ENCODE measurements around the gene SNX27. TPM values are rescaled to one million over a fixed set of nuclear protein-coding genes. Genes with fewer than 3 reads are reported as not detected.
"Not testable (repeated sequence)": the region's sequence is repeated elsewhere in the genome, so short reads cannot be mapped to it uniquely, and the experiment has no call there.

SNX27 gene
- total and polyA plus RNA-seq, 2 donors: 6.5 to 9.2 TPM

GRCh38 chr1:151612501-151613281, 841 bp downstream of the SNX27 start:
- H3K4me3 ChIP-seq (ENCODE audit: low read length in 2 of 2): peak overlapping the region; percentile 61 to 79
- peaks cover 0 to 5% of the 10 kb centered on the region in 2 donors for H3K27me3 ChIP-seq (ENCODE audit: control insufficient read depth in 2 of 2, insufficient read depth in 1 of 2, low read length in 1 of 2)
- H3K9me3 ChIP-seq (ENCODE audit: control insufficient read depth in 2 of 2, insufficient read depth in 1 of 2, low read length in 1 of 2): no peaks in the 10 kb centered on the region
- no peaks in the 10 kb centered on the region for H3K36me3 ChIP-seq (ENCODE audit: control insufficient read depth in 2 of 2, insufficient read depth in 2 of 2, low read length in 1 of 2)
- DNase-seq (ENCODE audit: low read depth in 6 of 9, low spot score in 9 of 9): peak in 5 of 9 donors; percentile 24 to 61 (median 29)
- WGBS: 3% methylated on average over 44 of the region's 44 CpGs
- peak overlapping the region in 1 of 2 donors; percentile 91 for H3K27ac ChIP-seq (ENCODE audit: low read depth in 1 of 2, low read length in 1 of 2)
- H3K4me1 ChIP-seq (ENCODE audit: control insufficient read depth in 2 of 2, insufficient read depth in 2 of 2, low read length in 2 of 2): peaks cover 5 to 12% of the 10 kb centered on the region in 2 donors

GRCh38 chr1:151613282-151613780, 1.5 kb downstream of the SNX27 start:
- H3K27ac ChIP-seq (ENCODE audit: low read depth in 1 of 2, low read length in 1 of 2): no peak overlapping the region
- no peaks in the 10 kb centered on the region for H3K36me3 ChIP-seq (ENCODE audit: control insufficient read depth in 2 of 2, insufficient read depth in 2 of 2, low read length in 1 of 2)
- WGBS: 77% methylated on average over 9 of the region's 9 CpGs
- peaks cover 5 to 12% of the 10 kb centered on the region in 2 donors for H3K4me1 ChIP-seq (ENCODE audit: control insufficient read depth in 2 of 2, insufficient read depth in 2 of 2, low read length in 2 of 2)
- peak overlapping the region; percentile 61 to 79 for H3K4me3 ChIP-seq (ENCODE audit: low read length in 2 of 2)
- H3K27me3 ChIP-seq (ENCODE audit: control insufficient read depth in 2 of 2, insufficient read depth in 1 of 2, low read length in 1 of 2): peaks cover 0 to 2% of the 10 kb centered on the region in 2 donors
- peak in 4 of 9 donors; percentile 2 to 34 (median 14) for DNase-seq (ENCODE audit: low read depth in 6 of 9, low spot score in 9 of 9)
- no peaks in the 10 kb centered on the region for H3K9me3 ChIP-seq (ENCODE audit: control insufficient read depth in 2 of 2, insufficient read depth in 1 of 2, low read length in 1 of 2)

- WGBS: 97% methylated on average over 4 of the region's 4 CpGs
- H3K27ac ChIP-seq (ENCODE audit: low read depth in 1 of 2, low read length in 1 of 2): no peak overlapping the region
- H3K4me1 ChIP-seq (ENCODE audit: control insufficient read depth in 2 of 2, insufficient read depth in 2 of 2, low read length in 2 of 2): peaks cover 5 to 12% of the 10 kb centered on the region in 2 donors
- no peak for DNase-seq (ENCODE audit: low read depth in 6 of 9, low spot score in 9 of 9)
- H3K36me3 ChIP-seq (ENCODE audit: control insufficient read depth in 2 of 2, insufficient read depth in 2 of 2, low read length in 1 of 2): no peaks in the 10 kb centered on the region
- no peaks in the 10 kb centered on the region for H3K9me3 ChIP-seq (ENCODE audit: control insufficient read depth in 2 of 2, insufficient read depth in 1 of 2, low read length in 1 of 2)
- no peak overlapping the region for H3K4me3 ChIP-seq (ENCODE audit: low read length in 2 of 2)
- no peaks in the 10 kb centered on the region for H3K27me3 ChIP-seq (ENCODE audit: control insufficient read depth in 2 of 2, insufficient read depth in 1 of 2, low read length in 1 of 2)
Measured at GRCh38 chr1:151615711-151616504, 4.1 kb downstream of the SNX27 start.

GRCh38 chr1:151616505-151616849, 4.6 kb downstream of the SNX27 start:
- Histone ChIP-seq H3K36me3 (ENCODE audit: control insufficient read depth in 2 of 2, insufficient read depth in 2 of 2, low read length in 1 of 2) (no peaks in the 10 kb centered on the region), H3K27me3 (ENCODE audit: control insufficient read depth in 2 of 2, insufficient read depth in 1 of 2, low read length in 1 of 2) (no peaks in the 10 kb centered on the region), H3K27ac (ENCODE audit: low read depth in 1 of 2, low read length in 1 of 2) (no peak overlapping the region), H3K4me1 (ENCODE audit: control insufficient read depth in 2 of 2, insufficient read depth in 2 of 2, low read length in 2 of 2) (peaks cover 5 to 11% of the 10 kb centered on the region in 2 donors), H3K4me3 (ENCODE audit: low read length in 2 of 2) (no peak overlapping the region), H3K9me3 (ENCODE audit: control insufficient read depth in 2 of 2, insufficient read depth in 1 of 2, low read length in 1 of 2) (no peaks in the 10 kb centered on the region)
- 95% methylated on average over 3 of the region's 3 CpGs for WGBS
- DNase-seq (ENCODE audit: low read depth in 6 of 9, low spot score in 9 of 9): no peak

DNA sequence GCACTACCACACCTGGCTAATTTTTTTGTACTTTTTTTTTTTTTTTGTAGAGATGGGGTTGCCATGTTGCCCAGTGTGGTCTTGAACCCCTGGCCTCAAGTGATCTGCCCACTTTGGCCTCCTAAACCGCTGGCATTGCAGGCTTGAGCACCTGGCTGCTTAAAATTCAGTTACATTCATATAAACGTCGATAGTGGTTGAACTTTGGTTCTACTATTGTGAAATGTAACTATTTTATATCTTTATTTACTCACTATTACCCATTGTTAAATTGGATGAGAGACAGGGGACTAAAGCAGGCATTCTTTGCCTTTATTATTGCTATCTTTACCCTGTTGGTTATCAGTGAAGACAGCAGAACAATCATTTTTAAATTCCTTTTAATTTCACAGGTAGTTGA, 6.2 kb downstream of the SNX27 start:
- DNase-seq (ENCODE audit: low read depth in 6 of 9, low spot score in 9 of 9): no peak
- H3K9me3 ChIP-seq (ENCODE audit: control insufficient read depth in 2 of 2, insufficient read depth in 1 of 2, low read length in 1 of 2): no peaks in the 10 kb centered on the region
- peaks cover 3 to 7% of the 10 kb centered on the region in 2 donors for H3K4me1 ChIP-seq (ENCODE audit: control insufficient read depth in 2 of 2, insufficient read depth in 2 of 2, low read length in 2 of 2)
- H3K27ac ChIP-seq (ENCODE audit: low read depth in 1 of 2, low read length in 1 of 2): no peak overlapping the region
- H3K36me3 ChIP-seq (ENCODE audit: control insufficient read depth in 2 of 2, insufficient read depth in 2 of 2, low read length in 1 of 2): no peaks in the 10 kb centered on the region
- H3K27me3 ChIP-seq (ENCODE audit: control insufficient read depth in 2 of 2, insufficient read depth in 1 of 2, low read length in 1 of 2): no peaks in the 10 kb centered on the region
- no peak overlapping the region for H3K4me3 ChIP-seq (ENCODE audit: low read length in 2 of 2)
- WGBS: 98% methylated on average over 3 of the region's 3 CpGs

DNA sequence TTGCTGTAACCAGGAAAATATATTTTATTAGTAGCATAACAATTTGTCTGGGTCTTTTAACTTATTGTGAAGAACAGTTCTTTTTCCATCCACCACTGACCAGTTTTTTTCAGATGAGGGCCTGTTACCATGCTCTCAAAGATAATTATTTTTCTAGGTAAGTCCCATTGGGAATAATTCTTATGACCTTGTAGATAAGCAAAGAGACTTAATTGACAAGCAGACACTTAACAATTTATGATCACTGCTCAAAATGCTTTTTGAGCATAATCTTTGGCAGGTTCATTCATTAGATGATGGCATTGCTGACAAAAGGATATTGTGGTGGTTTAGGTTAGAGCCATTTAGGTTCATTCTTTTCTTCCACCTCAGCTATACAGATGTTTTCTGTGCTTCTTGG, 6.6 kb downstream of the SNX27 start:
- no peaks in the 10 kb centered on the region for H3K27me3 ChIP-seq (ENCODE audit: control insufficient read depth in 2 of 2, insufficient read depth in 1 of 2, low read length in 1 of 2)
- H3K36me3 ChIP-seq (ENCODE audit: control insufficient read depth in 2 of 2, insufficient read depth in 2 of 2, low read length in 1 of 2): no peaks in the 10 kb centered on the region
- H3K9me3 ChIP-seq (ENCODE audit: control insufficient read depth in 2 of 2, insufficient read depth in 1 of 2, low read length in 1 of 2): no peaks in the 10 kb centered on the region
- H3K27ac ChIP-seq (ENCODE audit: low read depth in 1 of 2, low read length in 1 of 2): no peak overlapping the region
- no peak overlapping the region for H3K4me3 ChIP-seq (ENCODE audit: low read length in 2 of 2)
- no peak for DNase-seq (ENCODE audit: low read depth in 6 of 9, low spot score in 9 of 9)
- H3K4me1 ChIP-seq (ENCODE audit: control insufficient read depth in 2 of 2, insufficient read depth in 2 of 2, low read length in 2 of 2): peaks cover 0 to 2% of the 10 kb centered on the region in 2 donors

DNA sequence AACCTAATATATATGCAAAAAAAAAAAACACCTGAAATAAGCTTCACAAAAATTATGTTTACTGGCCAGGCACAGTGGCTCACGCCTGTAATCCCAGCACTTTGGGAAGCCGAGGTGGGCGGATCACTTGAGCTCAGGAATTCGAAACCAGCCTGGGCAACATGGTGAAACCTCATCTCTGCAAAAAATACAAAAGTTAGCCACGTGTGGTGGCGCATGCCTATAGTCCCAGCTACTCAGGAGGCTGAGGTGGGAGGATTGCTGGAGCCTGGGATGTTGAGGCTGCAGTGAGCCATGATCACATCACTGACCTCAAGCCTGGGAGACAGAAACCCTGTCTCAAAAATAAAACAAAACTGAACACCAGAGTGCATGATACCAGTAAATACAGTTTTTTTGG, 7.1 kb downstream of the SNX27 start:
- not testable (repeated sequence) for H3K9me3 ChIP-seq (ENCODE audit: control insufficient read depth in 2 of 2, insufficient read depth in 1 of 2, low read length in 1 of 2); H3K27ac ChIP-seq (ENCODE audit: low read depth in 1 of 2, low read length in 1 of 2); H3K27me3 ChIP-seq (ENCODE audit: control insufficient read depth in 2 of 2, insufficient read depth in 1 of 2, low read length in 1 of 2); DNase-seq (ENCODE audit: low read depth in 6 of 9, low spot score in 9 of 9); H3K4me1 ChIP-seq (ENCODE audit: control insufficient read depth in 2 of 2, insufficient read depth in 2 of 2, low read length in 2 of 2); H3K4me3 ChIP-seq (ENCODE audit: low read length in 2 of 2); H3K36me3 ChIP-seq (ENCODE audit: control insufficient read depth in 2 of 2, insufficient read depth in 2 of 2, low read length in 1 of 2)
- 96% methylated on average over 6 of the region's 6 CpGs for WGBS

DNA sequence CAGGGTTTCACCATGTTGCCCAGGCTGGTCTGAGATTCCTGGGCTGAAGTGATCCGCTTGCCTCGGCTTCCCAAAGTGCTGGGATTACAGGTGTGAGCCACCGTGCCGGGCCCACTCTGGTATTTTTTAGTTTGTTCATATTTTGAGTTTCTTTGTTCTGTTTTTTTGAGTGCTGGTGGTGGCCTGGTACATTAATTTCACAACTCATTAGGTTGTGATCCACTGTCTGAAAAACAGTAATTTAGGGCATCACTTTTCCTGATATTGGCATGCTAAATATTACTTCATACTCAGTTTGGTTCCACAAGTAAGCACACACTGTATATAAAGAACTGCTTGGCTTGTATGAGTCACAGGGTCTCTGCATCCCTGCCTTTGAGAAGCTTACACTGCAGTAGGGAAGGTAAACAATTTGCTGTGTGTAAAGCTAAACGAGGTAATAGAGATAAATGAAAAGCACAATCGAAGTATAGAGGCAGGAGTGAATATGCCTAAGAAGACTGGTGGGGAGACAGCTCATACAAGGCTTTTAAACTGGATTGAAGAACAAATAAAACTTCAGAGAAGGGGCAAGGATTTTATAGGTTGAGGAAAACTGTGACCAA, 7.7 kb downstream of the SNX27 start:
- no peak overlapping the region for H3K4me3 ChIP-seq (ENCODE audit: low read length in 2 of 2)
- WGBS: 96% methylated on average over 6 of the region's 6 CpGs
- H3K27me3 ChIP-seq (ENCODE audit: control insufficient read depth in 2 of 2, insufficient read depth in 1 of 2, low read length in 1 of 2): no peaks in the 10 kb centered on the region
- no peak for DNase-seq (ENCODE audit: low read depth in 6 of 9, low spot score in 9 of 9)
- H3K4me1 ChIP-seq (ENCODE audit: control insufficient read depth in 2 of 2, insufficient read depth in 2 of 2, low read length in 2 of 2): no peaks in the 10 kb centered on the region
- no peaks in the 10 kb centered on the region for H3K9me3 ChIP-seq (ENCODE audit: control insufficient read depth in 2 of 2, insufficient read depth in 1 of 2, low read length in 1 of 2)
- no peak overlapping the region for H3K27ac ChIP-seq (ENCODE audit: low read depth in 1 of 2, low read length in 1 of 2)
- H3K36me3 ChIP-seq (ENCODE audit: control insufficient read depth in 2 of 2, insufficient read depth in 2 of 2, low read length in 1 of 2): no peaks in the 10 kb centered on the region

DNA sequence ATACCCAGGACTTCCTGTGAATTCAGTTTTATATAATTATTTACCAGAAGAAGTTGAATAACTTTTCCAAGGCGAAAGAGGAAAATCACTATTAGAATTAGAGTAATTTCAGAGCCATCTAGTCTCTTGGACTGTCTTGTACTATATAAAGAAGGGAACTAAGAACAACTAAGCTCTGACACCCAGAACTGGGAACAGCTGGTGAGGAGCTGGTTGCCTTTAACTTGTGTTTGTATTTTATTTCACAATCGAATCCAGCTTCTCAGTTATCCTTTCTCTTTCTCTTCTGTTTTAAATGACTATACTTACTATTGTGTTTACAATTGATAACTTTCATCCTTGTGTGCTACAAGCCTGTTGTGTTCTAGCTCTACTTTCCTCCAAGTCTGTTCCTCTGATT, 8.4 kb downstream of the SNX27 start:
- no peak overlapping the region for H3K4me3 ChIP-seq (ENCODE audit: low read length in 2 of 2)
- 75% methylated on average over 2 of the region's 2 CpGs for WGBS

More for the DNA sequence above, 8.4 kb downstream of the SNX27 start:
- Histone ChIP-seq H3K9me3 (ENCODE audit: control insufficient read depth in 2 of 2, insufficient read depth in 1 of 2, low read length in 1 of 2) (no peaks in the 10 kb centered on the region), H3K27ac (ENCODE audit: low read depth in 1 of 2, low read length in 1 of 2) (no peak overlapping the region), H3K27me3 (ENCODE audit: control insufficient read depth in 2 of 2, insufficient read depth in 1 of 2, low read length in 1 of 2) (no peaks in the 10 kb centered on the region), H3K4me1 (ENCODE audit: control insufficient read depth in 2 of 2, insufficient read depth in 2 of 2, low read length in 2 of 2) (no peaks in the 10 kb centered on the region), H3K36me3 (ENCODE audit: control insufficient read depth in 2 of 2, insufficient read depth in 2 of 2, low read length in 1 of 2) (no peaks in the 10 kb centered on the region)
- DNase-seq (ENCODE audit: low read depth in 6 of 9, low spot score in 9 of 9): no peak
